HCT116 (cell line): ENCODE results near the gene ABHD4. TPM values are rescaled to one million over a fixed set of nuclear protein-coding genes. Genes with fewer than 3 reads are reported as not detected.

ENCODE experiments used
- ATAC-seq: fragments of 200-7000 bp; cut with Tn5 transposase; 2 replicates; pipeline ENCODE4 v1.9.1; 2020; ENCODE audit warnings: mild to moderate bottlenecking, moderate library complexity
- Bru-seq: library from RNA; stranded (reverse); fragments of 400-500 nt; gene quantifications from one replicate; lab custom pipeline; 2021; lab: Mats Ljungman, UMichigan
- BruChase-seq, 2 experiments: library from RNA; stranded (reverse); fragments of 400-500 nt; gene quantifications; one replicate each; lab custom pipeline; 2021; lab: Mats Ljungman, UMichigan
- BruUV-seq: library from RNA; stranded (reverse); fragments of 400-500 nt; replicated peaks from 2 replicates; lab custom pipeline; 2021; lab: Mats Ljungman, UMichigan
- CTCF ChIA-PET: fragments of 300-600 bp; sonication (Branson Sonifier 250); formaldehyde crosslinking; loops from one replicate; lab custom pipeline; 2021; ENCODE audit warnings: antibody characterized with exemption; lab: Charles Lee
- POLR2A ChIA-PET: fragments of 300-600, 350-600 bp; sonication (Branson Sonifier 250); formaldehyde crosslinking; loops from one replicate; lab custom pipeline; 2021; ENCODE audit warnings: antibody characterized with exemption; lab: Charles Lee
- RAD21 ChIA-PET, 2 experiments: fragments of 300-600 bp; sonication (Branson Sonifier 250); formaldehyde crosslinking; loops; one replicate each; lab custom pipeline; 2023; ENCODE audit warnings: low total read pairs in 2 of 2; ENCODE audit not compliant: uncharacterized antibody in 2 of 2, unreplicated experiment in 2 of 2, low non-redundant PET in 1 of 2; lab: Charles Lee
- DNase-seq: peaks from one replicate; pipeline ENCODE4 v3.0.0-alpha.2; 2010; ENCODE audit warnings: low read depth, low spot score
- H2AFZ ChIP-seq: fragments of 200-600 bp; shearing (Covaris generic), sonication (generic); 2 replicates; pipeline ENCODE4 v1.6.1; 2017; ENCODE audit warnings: low read depth, mixed run types, mixed read lengths, antibody characterized with exemption, low read length; ENCODE audit not compliant: poor library complexity, severe bottlenecking
- H3K27ac ChIP-seq: 2 replicates; pipeline ENCODE4 v1.5.1; 2012; ENCODE audit warnings: low read depth, low read length
- H3K27me3 ChIP-seq: fragments of 200-600 bp; sonication (generic); 2 replicates; pipeline ENCODE4 v1.6.1; 2016; ENCODE audit warnings: mixed run types, low read length, mixed read lengths; ENCODE audit not compliant: insufficient read depth
- H3K36me3 ChIP-seq, 2 experiments: fragments of 200-500 bp in 1 of 2; fragments of 200-600 bp in 1 of 2; sonication (Bioruptor generic) in 1 of 2; sonication (generic) in 1 of 2; 2 replicates each; pipeline versions ENCODE4 v1.5.1 to v1.6.1; 2014 to 2016; ENCODE audit warnings: low read length in 2 of 2, inconsistent platforms in 1 of 2, mixed read lengths in 1 of 2, mixed run types in 1 of 2; ENCODE audit not compliant: insufficient read depth in 2 of 2, control insufficient read depth in 1 of 2
- H3K4me1 ChIP-seq, 2 experiments: fragments of 200-600 bp in 1 of 2; sonication (generic) in 1 of 2; 2 replicates each; pipeline versions ENCODE4 v1.5.1 to v1.6.1; 2012 to 2017; ENCODE audit warnings: low read length in 2 of 2, inconsistent platforms in 1 of 2, mild to moderate bottlenecking in 1 of 2, mixed read lengths in 1 of 2, mixed run types in 1 of 2, moderate library complexity in 1 of 2; ENCODE audit not compliant: insufficient read depth in 2 of 2, control insufficient read depth in 1 of 2
- H3K4me2 ChIP-seq: fragments of 200-600 bp; sonication (generic); 2 replicates; pipeline ENCODE4 v1.6.1; 2017; ENCODE audit warnings: mixed run types, low read length, mixed read lengths
- H3K4me3 ChIP-seq, 2 experiments: fragments of 200-600 bp in 1 of 2; sonication (generic) in 1 of 2; replicated peaks in 1 of 2; 2 replicates each; pipeline ENCODE4 v1.5.1; 2011 to 2016; ENCODE audit warnings: low read length in 2 of 2, control low read depth in 1 of 2, low read depth in 1 of 2, mild to moderate bottlenecking in 1 of 2, mixed read lengths in 1 of 2, mixed run types in 1 of 2
- H3K79me2 ChIP-seq: fragments of 200-600 bp; sonication (generic); 2 replicates; pipeline ENCODE4 v1.6.1; 2017; ENCODE audit warnings: mild to moderate bottlenecking, mixed run types, low read length, moderate library complexity, mixed read lengths; ENCODE audit not compliant: insufficient read depth
- H3K9ac ChIP-seq: fragments of 200-600 bp; sonication (generic); 2 replicates; pipeline ENCODE4 v1.6.1; 2016; ENCODE audit warnings: low read length, mixed read lengths
- H3K9me2 ChIP-seq: fragments of 200-600 bp; sonication (generic), shearing (Covaris generic); 2 replicates; pipeline ENCODE4 v1.6.1; 2017; ENCODE audit warnings: mixed run types, mild to moderate bottlenecking, moderate library complexity; ENCODE audit not compliant: insufficient read depth
- H3K9me3 ChIP-seq, 2 experiments: fragments of 200-500 bp in 1 of 2; fragments of 200-600 bp in 1 of 2; sonication (Bioruptor generic) in 1 of 2; sonication (generic) in 1 of 2; 2 replicates each; pipeline ENCODE4 v1.6.1; 2014 to 2017; ENCODE audit warnings: low read length in 2 of 2, mixed read lengths in 2 of 2, inconsistent platforms in 1 of 2, low read depth in 1 of 2, mild to moderate bottlenecking in 1 of 2, mixed run types in 1 of 2, moderate library complexity in 1 of 2; ENCODE audit not compliant: control insufficient read depth in 1 of 2, insufficient read depth in 1 of 2
- H4K20me1 ChIP-seq: fragments of 200-600 bp; sonication (generic), shearing (Covaris generic); 2 replicates; pipeline ENCODE4 v1.6.1; 2017; ENCODE audit warnings: mixed run types, mild to moderate bottlenecking, moderate library complexity; ENCODE audit not compliant: insufficient read depth
- JUND ChIP-seq: IDR thresholded peaks from 2 replicates; pipeline ENCODE4 v1.6.1; 2012
- POLR2A ChIP-seq: IDR thresholded peaks from 2 replicates; pipeline ENCODE4 v1.7.0; 2011; ENCODE audit warnings: borderline replicate concordance; ENCODE audit not compliant: insufficient read depth, insufficient read length; ENCODE audit errors: extremely low read depth
- POLR2AphosphoS5 ChIP-seq: IDR thresholded peaks from 2 replicates; pipeline ENCODE4 v1.6.1; 2011; ENCODE audit warnings: mild to moderate bottlenecking, low read depth, low read length, moderate library complexity
- SP1 ChIP-seq: IDR thresholded peaks from 2 replicates; pipeline ENCODE4 v1.6.1; 2012; ENCODE audit warnings: low read depth
- TCF7L2 ChIP-seq: IDR thresholded peaks from 2 replicates; pipeline ENCODE4 v1.7.0; 2011; ENCODE audit warnings: borderline replicate concordance, inconsistent platforms; ENCODE audit not compliant: insufficient read depth, insufficient read length; ENCODE audit errors: extremely low read depth
- YY1 ChIP-seq: IDR thresholded peaks from 2 replicates; pipeline ENCODE4 v1.6.1; 2011; ENCODE audit warnings: low read length, low read depth, moderate library complexity, mild to moderate bottlenecking; ENCODE audit not compliant: insufficient replicate concordance; ENCODE audit errors: extremely low read depth
- intact Hi-C: fragments of 100-400 bp; cut with micrococcal nuclease; formaldehyde crosslinking; loops from 2 replicates; pipeline ENCODE4 v1.10.0; 2022
- long read RNA-seq: library from polyadenylated mRNA; unstranded; transcript quantifications from one replicate; pipeline ENCODE4 v2.0.0, GENCODE V29; 2021; ENCODE audit not compliant: unreplicated experiment
- polyA plus RNA-seq: library from polyadenylated mRNA; unstranded; fragments of >200 nt; gene quantifications from 2 replicates; pipeline ENCODE4 v1.2.1, GENCODE V29; 2012; ENCODE audit warnings: missing spikeins
- total RNA-seq: library from RNA; stranded (reverse); gene quantifications from one replicate; pipeline ENCODE4 v1.2.1, GENCODE V29; 2021; ENCODE audit not compliant: unreplicated experiment

The ABHD4 gene, protein sequence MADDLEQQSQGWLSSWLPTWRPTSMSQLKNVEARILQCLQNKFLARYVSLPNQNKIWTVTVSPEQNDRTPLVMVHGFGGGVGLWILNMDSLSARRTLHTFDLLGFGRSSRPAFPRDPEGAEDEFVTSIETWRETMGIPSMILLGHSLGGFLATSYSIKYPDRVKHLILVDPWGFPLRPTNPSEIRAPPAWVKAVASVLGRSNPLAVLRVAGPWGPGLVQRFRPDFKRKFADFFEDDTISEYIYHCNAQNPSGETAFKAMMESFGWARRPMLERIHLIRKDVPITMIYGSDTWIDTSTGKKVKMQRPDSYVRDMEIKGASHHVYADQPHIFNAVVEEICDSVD
- 9.4 TPM for total RNA-seq
- polyA plus RNA-seq, result 6.2 and 8.4 TPM in 2 replicates
- Bru-seq, nascent RNA, result percentile 60 among the genes with signal in this experiment
- percentile 58 among the genes with signal in this experiment for BruChase-seq, experiment 1, labeled RNA remaining after a 6-hour chase
- percentile 55 among the genes with signal in this experiment for BruChase-seq, experiment 2, labeled RNA remaining after a 2-hour chase
- long read RNA-seq, transcript ABHD4-203 (7 exons, 3,366 nt), result major isoform, 5 of 7 reads
- long read RNA-seq, partial matches to known transcripts, result 1 of 7 reads
- long read RNA-seq, other reads (novel, unspliced or antisense), result 1 of 7 reads

DNA sequence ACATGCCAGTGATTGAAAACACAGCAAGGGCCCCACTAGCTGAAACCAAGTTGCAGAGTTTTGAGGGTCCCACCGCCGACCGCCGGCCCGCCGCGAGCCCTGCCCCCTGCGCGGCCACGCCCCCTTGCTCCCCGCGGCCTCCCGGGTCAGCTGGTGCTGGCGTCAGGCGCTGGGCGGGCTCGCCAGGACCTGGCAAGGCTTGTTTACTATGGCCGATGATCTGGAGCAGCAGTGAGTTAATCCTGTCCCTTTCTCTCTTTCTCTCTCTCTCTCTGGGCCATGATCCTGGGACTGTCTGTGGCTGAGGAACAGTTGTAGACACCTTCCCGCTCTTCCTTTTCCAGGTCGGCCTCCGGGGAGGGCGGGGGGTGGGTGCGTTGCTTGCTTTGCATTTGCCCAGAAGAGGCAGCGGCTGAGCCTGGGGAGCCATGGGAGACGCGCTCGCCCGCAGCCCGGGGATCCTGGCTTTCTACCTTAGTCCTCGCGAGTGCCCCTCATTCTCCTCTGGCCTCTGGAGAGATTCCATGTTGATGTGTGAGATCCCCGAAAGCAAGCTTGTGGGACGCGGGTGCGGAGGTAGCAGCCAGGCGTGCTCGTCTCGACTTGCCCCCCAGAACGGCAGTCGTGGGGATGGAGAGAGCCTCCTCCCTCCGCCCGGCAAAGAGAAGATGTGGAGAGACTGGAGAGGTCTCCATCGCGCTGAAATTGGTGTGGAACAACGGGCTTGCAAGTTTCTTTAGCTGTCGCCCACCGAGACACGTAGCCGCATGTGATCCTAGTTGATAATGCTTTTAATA lies at the start of gene ABHD4:
ABHD4 (plus strand) TSS at position 202 of the 797 bp plus-strand sequence; CDS start at position 209, 7 bp downstream.
- peak within 1 kb of the TSS; percentile 81 to 86 for H3K4me3 ChIP-seq
- H3K4me1 ChIP-seq, result peaks cover 13 to 45% of the 10 kb centered on the region in 2 experiments
- TF ChIP-seq TCF7L2 (peak; percentile 13), JUND (no peak), SP1 (peak; percentile 38; the same call in 1 of the 2 replicates), POLR2AphosphoS5 (peak; percentile 78), POLR2A (peak; percentile 32), YY1 (peak; percentile 46)
- TF ChIP-seq, all 23 proteins: peak for 5
- ChIA-PET RAD21 (interaction anchor here in 1 of 2 experiments (1.7 kb wide), 1 partner anchor 9 kb away, joined by 5 read pairs; the partner anchor contains the start of gene DAD1), POLR2A (interaction anchor here (1.1 kb wide), 1 partner anchor 9 kb away, joined by 7 read pairs; the partner anchor contains the start of gene DAD1), CTCF (interaction anchor here (0.9 to 2.5 kb wide), 5 partner anchors 9 to 254 kb away, joined by 3 to 31 read pairs (median 4); partner anchors contain the start of gene DAD1)
- Histone ChIP-seq H3K27ac (peak within 1 kb of the TSS; percentile 69), H3K9me3 (no peaks in the 10 kb centered on the region), H3K9me2 (no peaks in the 10 kb centered on the region), H4K20me1 (no peaks in the 10 kb centered on the region), H3K9ac (peak within 1 kb of the TSS; percentile 72), H3K4me2 (peak within 1 kb of the TSS; percentile 95), H3K36me3 (no peaks in the 10 kb centered on the region; a peak in 1 of 4 replicates), H3K79me2 (no peaks in the 10 kb centered on the region), H2AFZ (peak within 1 kb of the TSS; percentile 93), H3K27me3 (peaks cover 4% of the 10 kb centered on the region; the same call in 1 of the 2 replicates)
- BruUV-seq, result TSS peak; percentile 54
- ATAC-seq, result peak; percentile 89
- intact Hi-C loops, result no loop called here
- no peak for DNase-seq
